HL-60/S4 treated with phorbol 12-myristate 13-acetate at 8.2 ng/mL for 4 days and 3 days (cell line): ENCODE measurements around the gene ZDHHC16.
"Not testable (repeated sequence)": the region's sequence is repeated elsewhere in the genome, so short reads cannot be mapped to it uniquely, and the experiment has no call there.

Source experiments
- in situ Hi-C: fragments of 300-500 bp; cut with MboI; formaldehyde crosslinking; loops from 2 replicates; pipeline ENCODE4 v1.15.0; 2022; ENCODE audit warnings: low sequenced_read_pairs

ZDHHC16 gene

GRCh38 chr10:97475936-97476594 is 30.1 kb downstream of the ZDHHC16 start:
- in situ Hi-C loops: no loop called here

GRCh38 chr10:97479410-97479809 is 33.4 kb downstream of the ZDHHC16 start:
- in situ Hi-C loops: not testable (repeated sequence)

- in situ Hi-C loops: no loop called here
These were observed 34.0 kb downstream of the ZDHHC16 start for GRCh38 chr10:97479939-97480338.

- in situ Hi-C loops: no loop called here
These were observed 35.1 kb downstream of the ZDHHC16 start for GRCh38 chr10:97481071-97481470.

GRCh38 chr10:97482381-97482780 is 36.4 kb downstream of the ZDHHC16 start:
- in situ Hi-C loops: no loop called here

- in situ Hi-C loops: no loop called here
These were observed 37.5 kb downstream of the ZDHHC16 start for GRCh38 chr10:97483506-97483905.

- in situ Hi-C loops: no loop called here
These were observed 37.9 kb downstream of the ZDHHC16 start for GRCh38 chr10:97483921-97484320.

- in situ Hi-C loops: no loop called here
These were observed 39.8 kb downstream of the ZDHHC16 start for GRCh38 chr10:97485647-97486281.

- in situ Hi-C loops: no loop called here
These were observed 44.6 kb downstream of the ZDHHC16 start for GRCh38 chr10:97490592-97490991.

GRCh38 chr10:97494151-97494550 is 48.2 kb downstream of the ZDHHC16 start:
- in situ Hi-C loops: no loop called here

GRCh38 chr10:97494863-97495506 is 49.0 kb downstream of the ZDHHC16 start:
- in situ Hi-C loops: no loop called here

- in situ Hi-C loops: no loop called here
These were observed 51.6 kb downstream of the ZDHHC16 start for GRCh38 chr10:97497572-97498075.

- in situ Hi-C loops: no loop called here
These were observed 52.3 kb downstream of the ZDHHC16 start, which contains the start of gene MMS19 for GRCh38 chr10:97498076-97498840. Gene MMS19 (minus strand): TSS chr10:97498422. CDS start chr10:97498384, 38 bp downstream.

- in situ Hi-C loops: no loop called here
These were observed 53.0 kb downstream of the ZDHHC16 start, which contains the start of gene UBTD1 for GRCh38 chr10:97498841-97499560. Gene UBTD1 (plus strand): TSS chr10:97498924. CDS start chr10:97499204, 280 bp downstream.

GRCh38 chr10:97499561-97500296 is 53.8 kb downstream of the ZDHHC16 start:
- in situ Hi-C loops: no loop called here

- in situ Hi-C loops: no loop called here
These were observed 54.3 kb downstream of the ZDHHC16 start for GRCh38 chr10:97500297-97500575.

GRCh38 chr10:97502916-97503315 is 56.9 kb downstream of the ZDHHC16 start:
- in situ Hi-C loops: no loop called here

GRCh38 chr10:97503406-97503805 is 57.4 kb downstream of the ZDHHC16 start:
- in situ Hi-C loops: no loop called here

- in situ Hi-C loops: no loop called here
These were observed 59.2 kb downstream of the ZDHHC16 start for GRCh38 chr10:97505152-97505551.
